H9 (cell line): ENCODE measurements around the gene DPP6. TPM values are rescaled to one million over a fixed set of nuclear protein-coding genes. Genes with fewer than 3 reads are reported as not detected.

Experiments used
- DNase-seq: peaks from one replicate; pipeline ENCODE4 v3.0.0-alpha.2; 2017
- H2AFZ ChIP-seq: one replicate; pipeline ENCODE4 v1.6.1; 2013; ENCODE audit warnings: mild to moderate bottlenecking, low read length, control low read depth, moderate library complexity
- H2AK5ac ChIP-seq: 2 replicates; pipeline ENCODE4 v1.6.1; 2013; ENCODE audit warnings: low read length, control low read depth, mixed read lengths; ENCODE audit not compliant: insufficient read length
- H2BK120ac ChIP-seq: one replicate; pipeline ENCODE4 v1.6.1; 2013; ENCODE audit warnings: low read depth, mild to moderate bottlenecking, low read length, control low read depth, inconsistent platforms; ENCODE audit not compliant: poor library complexity, severe bottlenecking
- H2BK12ac ChIP-seq: 2 replicates; pipeline ENCODE4 v1.6.1; 2013; ENCODE audit warnings: low read length, control low read depth, mixed read lengths, low read depth; ENCODE audit not compliant: insufficient read length
- H2BK15ac ChIP-seq: 2 replicates; pipeline ENCODE4 v1.6.1; 2013; ENCODE audit warnings: low read depth, low read length, control low read depth
- H2BK20ac ChIP-seq: one replicate; pipeline ENCODE4 v1.6.1; 2013; ENCODE audit warnings: low read depth, mild to moderate bottlenecking, low read length, control low read depth, inconsistent platforms; ENCODE audit not compliant: poor library complexity, severe bottlenecking
- H2BK5ac ChIP-seq: 2 replicates; pipeline ENCODE4 v1.6.1; 2013; ENCODE audit warnings: low read length, control low read depth, mixed read lengths; ENCODE audit not compliant: insufficient read length
- H3K14ac ChIP-seq: 2 replicates; pipeline ENCODE4 v1.6.1; 2013; ENCODE audit warnings: low read length, control low read depth; ENCODE audit not compliant: insufficient read depth
- H3K18ac ChIP-seq: 2 replicates; pipeline ENCODE4 v1.6.1; 2013; ENCODE audit warnings: low read depth, mild to moderate bottlenecking, mixed read lengths, low read length, control low read depth; ENCODE audit not compliant: insufficient read length
- H3K23ac ChIP-seq: 2 replicates; pipeline ENCODE4 v1.6.1; 2013; ENCODE audit warnings: low read length, control low read depth, mixed read lengths, low read depth; ENCODE audit not compliant: insufficient read length
- H3K23me2 ChIP-seq: 2 replicates; pipeline ENCODE4 v1.6.1; 2013; ENCODE audit warnings: low read depth, mild to moderate bottlenecking, mixed read lengths, low read length, control low read depth; ENCODE audit not compliant: insufficient read length, poor library complexity, severe bottlenecking
- H3K27ac ChIP-seq: 2 replicates; pipeline ENCODE4 v1.5.1; 2013; ENCODE audit warnings: low read length, control low read depth, mixed read lengths, low read depth; ENCODE audit not compliant: insufficient read length
- H3K27me3 ChIP-seq: 2 replicates; pipeline ENCODE4 v1.6.1; 2013; ENCODE audit warnings: low read length, control low read depth, inconsistent platforms; ENCODE audit not compliant: insufficient read depth
- H3K4ac ChIP-seq: 2 replicates; pipeline ENCODE4 v1.6.1; 2013; ENCODE audit warnings: low read depth, mild to moderate bottlenecking, control low read depth, inconsistent platforms, low read length, moderate library complexity
- H3K4me1 ChIP-seq: 2 replicates; pipeline ENCODE4 v1.6.1; 2013; ENCODE audit warnings: low read length, control low read depth, inconsistent platforms; ENCODE audit not compliant: insufficient read depth
- H3K4me2 ChIP-seq: 2 replicates; pipeline ENCODE4 v1.6.1; 2013; ENCODE audit warnings: low read length, control low read depth, mixed read lengths; ENCODE audit not compliant: insufficient read length, insufficient read depth
- H3K56ac ChIP-seq: 2 replicates; pipeline ENCODE4 v1.6.1; 2013; ENCODE audit warnings: low read depth, mild to moderate bottlenecking, mixed read lengths, low read length, control low read depth; ENCODE audit not compliant: insufficient read length
- H3K79me1 ChIP-seq: 2 replicates; pipeline ENCODE4 v1.6.1; 2013; ENCODE audit warnings: low read depth, mild to moderate bottlenecking, moderate library complexity, low read length, control low read depth, inconsistent platforms; ENCODE audit not compliant: insufficient read depth, poor library complexity, severe bottlenecking
- H3K79me2 ChIP-seq: 2 replicates; pipeline ENCODE4 v1.6.1; 2013; ENCODE audit warnings: low read length, control low read depth, inconsistent platforms; ENCODE audit not compliant: insufficient read depth
- H3K9ac ChIP-seq: 2 replicates; pipeline ENCODE4 v1.6.1; 2013; ENCODE audit warnings: low read length, control low read depth, mixed read lengths; ENCODE audit not compliant: insufficient read length; ENCODE audit errors: extremely low read depth
- H3K9me3 ChIP-seq: one replicate; pipeline ENCODE4 v1.6.1; 2013; ENCODE audit warnings: low read depth, low read length, inconsistent platforms; ENCODE audit not compliant: control insufficient read depth
- H3T11ph ChIP-seq: one replicate; pipeline ENCODE4 v1.6.1; 2013; ENCODE audit warnings: mild to moderate bottlenecking, low read length, control low read depth, inconsistent platforms
- H4K20me1 ChIP-seq: one replicate; pipeline ENCODE4 v1.6.1; 2013; ENCODE audit not compliant: control insufficient read depth, insufficient read length, insufficient read depth
- H4K5ac ChIP-seq: 2 replicates; pipeline ENCODE4 v1.6.1; 2013; ENCODE audit warnings: low read depth, mild to moderate bottlenecking, mixed read lengths, low read length, control low read depth; ENCODE audit not compliant: insufficient read length
- H4K8ac ChIP-seq: replicated peaks from 2 replicates; pipeline ENCODE4 v1.6.1; 2013; ENCODE audit warnings: low read length, control low read depth, mixed read lengths, low read depth; ENCODE audit not compliant: insufficient read length
- H4K91ac ChIP-seq: 2 replicates; pipeline ENCODE4 v1.6.1; 2013; ENCODE audit warnings: low read depth, mild to moderate bottlenecking, moderate library complexity, mixed read lengths, low read length, control low read depth; ENCODE audit not compliant: insufficient read length
- H3K27ac Mint-ChIP-seq, 3 experiments: 2 replicates in 2 of 3; 3 replicates in 1 of 3; pipeline ENCODE4 v1.8.0; 2020 to 2021; ENCODE audit warnings: mixed read lengths in 3 of 3, mild to moderate bottlenecking in 1 of 3, moderate library complexity in 1 of 3
- H3K27me3 Mint-ChIP-seq: 2 replicates; pipeline ENCODE4 v1.8.0; 2021; ENCODE audit warnings: low read depth, mild to moderate bottlenecking, moderate library complexity, mixed read lengths
- H3K36me3 Mint-ChIP-seq, 3 experiments: 2 replicates in 2 of 3; 3 replicates in 1 of 3; pipeline ENCODE4 v1.8.0; 2020 to 2021; ENCODE audit warnings: low read depth in 3 of 3, mixed read lengths in 3 of 3; ENCODE audit not compliant: insufficient read depth in 1 of 3
- H3K4me1 Mint-ChIP-seq, 2 experiments: 2 replicates each; pipeline ENCODE4 v1.8.0; 2020; ENCODE audit warnings: mixed read lengths in 2 of 2
- H3K4me3 Mint-ChIP-seq, 2 experiments: 2 replicates in 1 of 2; 3 replicates in 1 of 2; pipeline ENCODE4 v1.8.0; 2020 to 2021; ENCODE audit warnings: mild to moderate bottlenecking in 2 of 2, mixed read lengths in 2 of 2, moderate library complexity in 1 of 2
- H3K9me3 Mint-ChIP-seq, 2 experiments: 2 replicates in 1 of 2; 3 replicates in 1 of 2; pipeline ENCODE4 v1.8.0; 2020; ENCODE audit warnings: mild to moderate bottlenecking in 2 of 2, mixed read lengths in 2 of 2, moderate library complexity in 1 of 2
- WGBS: extraction: QIAGEN DNeasy Blood & Tissue Kit; methylation state at CpG from one replicate; pipeline ENCODE4 v1.1.7; 2013; ENCODE audit warnings: missing lambda C conversion rate, low lambda C conversion rate, mixed read lengths; ENCODE audit not compliant: insufficient read length; ENCODE audit errors: extremely low coverage; 5-methylcytosine and 5-hydroxymethylcytosine counted together
- total RNA-seq: library from RNA; stranded (reverse); gene quantifications from 2 replicates; pipeline ENCODE4 v1.2.1, GENCODE V29; 2021
- TF ChIP-seq, protein P1 (sequence below): fragments of 200-600 bp; sonication (generic); conservative IDR thresholded peaks from 3 replicates; pipeline ENCODE4 v1.8.0; 2021; ENCODE audit warnings: antibody characterized with exemption, mild to moderate bottlenecking

DPP6 gene
- total RNA-seq, 1 experiment from 2014 or later: 4.5 TPM

DNA sequence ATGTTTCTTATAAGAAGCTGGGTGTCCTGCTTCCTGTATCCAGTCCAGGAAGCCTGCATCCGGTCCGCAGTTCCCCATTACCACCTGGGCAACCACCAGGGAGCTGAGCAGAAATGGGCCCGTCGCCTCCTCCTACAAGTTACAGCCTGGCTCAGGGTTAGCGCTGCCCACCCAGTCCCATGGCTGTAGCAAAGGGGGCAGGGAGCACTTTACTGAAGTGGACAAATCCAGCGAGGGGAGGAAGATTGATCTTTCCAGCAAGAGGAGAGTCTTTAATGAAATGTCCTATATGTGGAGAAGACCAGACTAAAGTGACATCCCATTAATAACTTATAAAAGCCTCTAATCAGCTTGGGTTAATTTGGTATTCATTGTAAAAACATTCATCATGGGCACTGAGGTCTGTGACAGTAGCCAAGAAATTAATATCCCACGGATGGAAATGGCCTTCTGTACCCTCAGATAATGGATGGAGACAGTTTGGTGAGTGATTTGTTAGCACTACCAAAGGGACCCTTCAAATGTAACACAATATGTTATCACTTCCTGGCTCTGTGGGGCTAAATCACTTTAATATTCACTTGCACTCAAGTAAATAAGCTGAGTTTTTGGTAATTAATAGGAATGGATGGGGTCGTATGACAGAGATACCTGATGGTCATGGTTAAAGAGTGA lies 627.3 kb downstream of the DPP6 start:
- no peak overlapping the region for H2BK12ac ChIP-seq
- H3K23ac ChIP-seq: no peak overlapping the region
- H3K4me1 ChIP-seq: no peaks in the 10 kb centered on the region
- H3K23me2 ChIP-seq: no peaks in the 10 kb centered on the region
- no peak overlapping the region for H3K14ac ChIP-seq
- Mint-ChIP-seq H3K27ac (no peak overlapping the region; a peak in 1 of 7 replicates), H3K27me3 (no peaks in the 10 kb centered on the region), H3K4me3 (no peak overlapping the region), H3K36me3 (peaks cover 0 to 2% (median 0%) of the 10 kb centered on the region in 3 experiments; a peak in 3 of 7 replicates), H3K9me3 (no peaks in the 10 kb centered on the region), H3K4me1 (peaks cover 10 to 13% of the 10 kb centered on the region in 2 experiments)
- no peak overlapping the region for H4K8ac ChIP-seq
- no peak overlapping the region for H3K18ac ChIP-seq
- no peaks in the 10 kb centered on the region for H3K79me1 ChIP-seq
- WGBS: 100% methylated on average over 1 of the region's 8 CpGs
- no peak overlapping the region for H3K4ac ChIP-seq
- no peak overlapping the region for H3K9ac ChIP-seq
- no peak overlapping the region for H2AFZ ChIP-seq
- no peak for DNase-seq
- no peaks in the 10 kb centered on the region for H3K9me3 ChIP-seq
- H2BK20ac ChIP-seq: no peak overlapping the region
- no peak overlapping the region for H3K56ac ChIP-seq
- no peak overlapping the region for H2BK120ac ChIP-seq
- H2BK15ac ChIP-seq: no peak overlapping the region
- TF ChIP-seq, protein P1, sequence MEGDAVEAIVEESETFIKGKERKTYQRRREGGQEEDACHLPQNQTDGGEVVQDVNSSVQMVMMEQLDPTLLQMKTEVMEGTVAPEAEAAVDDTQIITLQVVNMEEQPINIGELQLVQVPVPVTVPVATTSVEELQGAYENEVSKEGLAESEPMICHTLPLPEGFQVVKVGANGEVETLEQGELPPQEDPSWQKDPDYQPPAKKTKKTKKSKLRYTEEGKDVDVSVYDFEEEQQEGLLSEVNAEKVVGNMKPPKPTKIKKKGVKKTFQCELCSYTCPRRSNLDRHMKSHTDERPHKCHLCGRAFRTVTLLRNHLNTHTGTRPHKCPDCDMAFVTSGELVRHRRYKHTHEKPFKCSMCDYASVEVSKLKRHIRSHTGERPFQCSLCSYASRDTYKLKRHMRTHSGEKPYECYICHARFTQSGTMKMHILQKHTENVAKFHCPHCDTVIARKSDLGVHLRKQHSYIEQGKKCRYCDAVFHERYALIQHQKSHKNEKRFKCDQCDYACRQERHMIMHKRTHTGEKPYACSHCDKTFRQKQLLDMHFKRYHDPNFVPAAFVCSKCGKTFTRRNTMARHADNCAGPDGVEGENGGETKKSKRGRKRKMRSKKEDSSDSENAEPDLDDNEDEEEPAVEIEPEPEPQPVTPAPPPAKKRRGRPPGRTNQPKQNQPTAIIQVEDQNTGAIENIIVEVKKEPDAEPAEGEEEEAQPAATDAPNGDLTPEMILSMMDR: no peak
- no peaks in the 10 kb centered on the region for H4K20me1 ChIP-seq
- H2AK5ac ChIP-seq: no peak overlapping the region
- no peak overlapping the region for H3K27ac ChIP-seq
- no peak overlapping the region for H3T11ph ChIP-seq
- H2BK5ac ChIP-seq: no peak overlapping the region
- H4K5ac ChIP-seq: no peak overlapping the region
- no peaks in the 10 kb centered on the region for H3K27me3 ChIP-seq
- no peaks in the 10 kb centered on the region for H3K79me2 ChIP-seq
- H4K91ac ChIP-seq: no peak overlapping the region
- no peak overlapping the region for H3K4me2 ChIP-seq
